Adrenal gland (tissue), 5 donors: Measurements from ENCODE around the gene AMZ1.
"Not testable (repeated sequence)": the region's sequence is repeated elsewhere in the genome, so short reads cannot be mapped to it uniquely, and the experiment has no call there.

Experiments
- POLR2A ChIP-seq, 2 donors: fragments of 450-650 bp; IDR thresholded peaks; one replicate each; pipeline ENCODE4 v1.6.1; 2017; ENCODE audit warnings: antibody characterized with exemption in 2 of 2, mild to moderate bottlenecking in 2 of 2, moderate library complexity in 1 of 2
- TF ChIP-seq, protein P1 (sequence below), 6 experiments: fragments of 450-650 bp in 4 of 6; fragments of 200-600 bp in 2 of 6; sonication (generic) in 1 of 6; IDR thresholded peaks; 1 replicate in 5 of 6; 2 replicates in 1 of 6; pipeline versions ENCODE4 v1.5.1 to v1.8.0; 2016 to 2021; ENCODE audit warnings: antibody characterized with exemption in 6 of 6, mild to moderate bottlenecking in 2 of 6, moderate library complexity in 1 of 6
- donor health status: DM: no; HTN: no; CAD: no.

DNA sequence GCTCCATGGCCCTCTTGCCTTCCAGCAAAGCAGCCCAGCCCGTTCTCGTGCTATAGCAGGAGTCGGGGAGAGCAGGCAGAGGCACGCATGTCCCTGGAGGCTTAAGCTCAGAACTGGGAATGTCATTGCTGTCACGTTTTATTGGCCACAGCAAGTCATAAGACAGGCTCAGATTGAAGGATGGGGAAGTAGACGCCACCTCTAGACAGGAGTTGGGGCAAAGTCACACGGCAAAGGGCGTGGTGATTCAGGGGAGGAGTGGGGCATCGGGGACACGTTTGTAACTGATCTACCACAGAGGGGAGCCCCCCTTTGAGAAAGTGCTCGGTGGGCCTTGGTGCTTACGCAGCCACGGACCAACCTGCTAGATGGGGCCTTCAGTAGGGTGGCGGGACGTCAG is 9.5 kb upstream of the AMZ1 start:
- TF ChIP-seq, protein P1, sequence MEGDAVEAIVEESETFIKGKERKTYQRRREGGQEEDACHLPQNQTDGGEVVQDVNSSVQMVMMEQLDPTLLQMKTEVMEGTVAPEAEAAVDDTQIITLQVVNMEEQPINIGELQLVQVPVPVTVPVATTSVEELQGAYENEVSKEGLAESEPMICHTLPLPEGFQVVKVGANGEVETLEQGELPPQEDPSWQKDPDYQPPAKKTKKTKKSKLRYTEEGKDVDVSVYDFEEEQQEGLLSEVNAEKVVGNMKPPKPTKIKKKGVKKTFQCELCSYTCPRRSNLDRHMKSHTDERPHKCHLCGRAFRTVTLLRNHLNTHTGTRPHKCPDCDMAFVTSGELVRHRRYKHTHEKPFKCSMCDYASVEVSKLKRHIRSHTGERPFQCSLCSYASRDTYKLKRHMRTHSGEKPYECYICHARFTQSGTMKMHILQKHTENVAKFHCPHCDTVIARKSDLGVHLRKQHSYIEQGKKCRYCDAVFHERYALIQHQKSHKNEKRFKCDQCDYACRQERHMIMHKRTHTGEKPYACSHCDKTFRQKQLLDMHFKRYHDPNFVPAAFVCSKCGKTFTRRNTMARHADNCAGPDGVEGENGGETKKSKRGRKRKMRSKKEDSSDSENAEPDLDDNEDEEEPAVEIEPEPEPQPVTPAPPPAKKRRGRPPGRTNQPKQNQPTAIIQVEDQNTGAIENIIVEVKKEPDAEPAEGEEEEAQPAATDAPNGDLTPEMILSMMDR (IDR thresholded peaks at IDR 0.05): not testable (repeated sequence)
- not testable (repeated sequence) for TF ChIP-seq POLR2A (IDR thresholded peaks at IDR 0.05)
